HuH-7.5 (cell line): ENCODE results near the gene PDGFD.

ENCODE experiments used
- DNase-seq: peaks from one replicate; pipeline ENCODE4 v3.0.0; 2011; ENCODE audit warnings: low spot score

Gene PDGFD

GRCh38 chr11:104093426-104094280 lies 70.3 kb downstream of the PDGFD start:
- DNase-seq, result no peak

DNA sequence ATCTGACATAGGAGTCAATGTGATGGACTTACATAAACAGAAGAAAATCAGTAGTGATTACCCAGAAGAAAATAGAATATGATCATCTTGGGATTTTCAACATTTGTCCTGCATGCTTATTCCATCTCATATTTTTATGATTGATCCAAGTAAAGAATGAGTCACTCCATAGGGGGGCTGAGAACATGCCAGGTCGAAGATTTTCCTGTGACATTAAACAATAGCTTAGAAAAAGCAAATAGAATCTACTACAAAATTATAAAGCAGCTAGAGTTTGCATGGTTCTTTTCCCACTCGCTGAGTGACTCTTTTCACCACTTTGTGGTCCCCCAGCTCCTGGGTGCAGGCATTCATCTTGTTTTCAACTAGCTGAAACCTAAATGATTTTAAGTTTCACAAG lies 71.2 kb downstream of the PDGFD start:
- DNase-seq, result no peak

GRCh38 chr11:104091281-104092096 lies 72.5 kb downstream of the PDGFD start:
- DNase-seq, result no peak

GRCh38 chr11:104090767-104091166 lies 73.2 kb downstream of the PDGFD start:
- no peak for DNase-seq

- no peak for DNase-seq
These were observed 74.5 kb downstream of the PDGFD start for GRCh38 chr11:104089481-104089880.

DNA sequence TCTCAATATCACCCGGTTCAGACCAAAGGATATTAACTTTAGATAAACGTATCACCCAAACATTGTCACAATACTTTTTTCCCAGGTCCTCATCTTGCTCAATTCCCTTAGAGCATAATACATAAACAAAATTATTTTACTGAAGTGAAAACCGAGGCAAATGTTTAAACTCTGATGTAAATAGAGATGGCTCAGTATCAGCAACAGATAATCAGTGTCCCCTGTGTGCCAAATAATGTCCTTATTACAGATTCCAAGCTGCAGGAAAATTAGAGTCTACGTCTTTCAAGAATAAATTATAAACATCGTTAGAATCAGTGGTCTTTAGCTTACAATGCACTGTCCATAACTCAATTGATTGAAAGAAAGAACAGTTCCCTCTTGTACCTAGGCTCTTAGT lies 77.3 kb downstream of the PDGFD start:
- DNase-seq, result no peak

DNA sequence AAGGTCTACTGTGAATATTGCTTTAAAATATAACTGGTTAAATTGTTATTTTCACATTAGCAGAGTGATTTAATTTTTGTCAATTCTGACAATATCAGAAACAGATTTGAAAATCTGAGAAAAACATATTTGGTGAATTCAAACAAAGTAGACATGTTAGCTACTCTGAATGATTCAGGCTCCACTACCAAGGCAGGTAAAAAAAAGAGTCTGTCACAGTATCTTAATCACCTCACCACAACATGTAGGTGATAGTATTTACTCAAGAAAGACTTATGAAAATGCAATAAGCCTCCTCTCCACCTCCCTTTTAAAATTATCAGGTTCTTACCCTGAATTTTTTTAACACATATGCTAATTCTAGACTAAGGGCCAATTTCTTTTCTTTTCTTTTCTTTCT lies 85.0 kb downstream of the PDGFD start:
- DNase-seq, result no peak

DNA sequence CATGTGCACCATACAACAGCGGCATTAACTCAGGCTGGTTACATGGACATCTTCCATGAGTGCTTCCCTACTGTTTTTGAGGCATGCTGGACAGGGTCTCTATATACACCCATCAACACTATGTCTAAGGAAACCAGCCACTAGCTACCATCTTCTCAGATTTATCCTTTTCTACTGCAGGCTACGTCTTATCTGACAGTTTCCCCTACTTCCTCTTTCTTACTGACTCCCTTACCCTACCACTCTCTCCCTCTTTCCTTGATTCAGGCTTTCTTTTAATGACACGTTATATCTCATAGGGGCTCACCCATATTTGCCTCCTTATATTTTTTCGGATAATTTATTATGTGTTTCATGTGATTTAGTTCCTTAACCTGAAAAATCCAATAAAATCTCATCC lies 85.7 kb downstream of the PDGFD start:
- DNase-seq, result no peak

DNA sequence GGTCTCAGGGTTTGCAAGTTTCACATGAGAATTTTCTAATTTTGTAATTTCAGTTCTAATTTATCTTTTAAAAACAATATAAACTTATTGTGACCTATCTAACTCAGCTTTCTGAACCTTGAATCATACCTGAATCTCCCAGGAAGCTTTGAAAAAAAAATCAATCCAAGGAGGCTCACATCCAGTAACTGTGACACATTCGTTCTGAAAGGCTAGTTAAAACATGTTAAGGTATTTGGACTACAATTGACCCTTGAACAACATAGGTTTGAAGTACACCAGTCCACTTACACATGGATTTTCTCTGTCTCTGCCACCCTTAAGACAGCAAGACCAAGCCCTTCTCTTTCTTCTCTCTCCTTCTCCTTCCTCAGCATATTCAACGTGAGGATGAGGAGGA lies 87.5 kb downstream of the PDGFD start:
- no peak for DNase-seq

GRCh38 chr11:104075706-104076105 lies 88.2 kb downstream of the PDGFD start:
- DNase-seq, result no peak

DNA sequence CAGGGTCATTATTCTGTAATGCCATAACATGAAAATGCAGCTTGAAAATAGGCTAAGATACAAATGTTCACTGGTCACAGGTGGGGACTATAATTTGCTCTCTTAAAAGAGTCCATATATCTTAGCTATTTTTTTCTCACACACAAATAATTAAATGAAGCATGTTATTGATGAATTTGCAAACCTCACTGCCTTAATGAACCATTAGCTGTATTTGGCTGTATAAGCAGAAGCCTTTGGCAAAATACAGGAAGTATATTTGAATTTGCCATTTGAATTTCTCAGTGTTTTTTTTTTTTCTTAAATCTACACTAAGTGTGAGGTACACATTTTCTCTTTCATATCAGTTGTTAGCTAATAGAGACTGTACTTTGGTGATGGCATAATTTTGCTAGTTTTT lies 88.9 kb downstream of the PDGFD start:
- no peak for DNase-seq

- DNase-seq, result no peak
These were observed 89.8 kb downstream of the PDGFD start for GRCh38 chr11:104073950-104074705.

- no peak for DNase-seq
These were observed 96.4 kb downstream of the PDGFD start for GRCh38 chr11:104067534-104067933.

DNA sequence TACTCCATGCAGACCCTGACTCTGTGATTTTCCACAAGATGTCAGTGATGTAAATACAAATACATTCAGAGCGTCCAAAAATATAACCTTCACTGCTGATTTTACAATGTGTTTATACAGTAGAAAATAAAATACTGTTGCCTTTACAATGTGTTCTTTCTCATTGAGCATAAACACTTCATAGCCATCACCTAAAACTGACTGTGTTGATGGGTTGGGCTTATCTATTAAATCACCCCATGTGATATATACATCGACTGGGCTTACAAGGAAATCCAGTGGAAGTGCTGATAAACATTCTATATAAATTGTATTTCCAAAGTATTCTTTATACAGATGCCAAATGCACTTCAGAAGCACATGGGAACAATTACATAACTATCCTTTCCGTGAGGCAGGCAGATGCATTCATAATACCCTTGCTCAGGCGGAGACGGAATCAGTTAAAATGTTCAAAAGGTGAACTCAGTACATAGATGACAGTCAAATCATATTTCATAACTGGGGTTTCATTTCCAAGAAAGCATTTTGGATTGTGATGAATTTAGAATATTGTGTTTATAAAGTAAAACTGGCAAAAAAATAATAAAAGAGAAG lies 99.8 kb downstream of the PDGFD start:
- no peak for DNase-seq

- no peak for DNase-seq
These were observed 102.0 kb downstream of the PDGFD start for GRCh38 chr11:104061853-104062521.

DNA sequence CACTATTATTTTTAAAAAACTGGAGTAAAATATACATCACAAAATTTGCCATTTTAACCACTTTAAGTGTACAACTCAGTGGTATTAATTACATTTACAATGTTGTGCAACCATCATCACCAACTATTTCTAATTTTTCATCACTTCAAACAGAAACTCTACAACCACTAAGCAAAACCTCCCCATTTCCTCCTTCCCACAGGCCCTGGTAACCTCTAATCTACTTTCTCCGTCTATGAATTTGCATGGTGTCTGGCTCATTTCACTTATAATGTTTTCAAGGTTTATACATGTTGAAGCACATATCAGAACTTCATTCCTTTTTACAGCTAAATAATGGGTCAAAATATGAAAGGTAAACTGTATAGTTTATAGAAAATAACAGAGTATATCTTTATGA lies 103.1 kb downstream of the PDGFD start:
- DNase-seq, result no peak

DNA sequence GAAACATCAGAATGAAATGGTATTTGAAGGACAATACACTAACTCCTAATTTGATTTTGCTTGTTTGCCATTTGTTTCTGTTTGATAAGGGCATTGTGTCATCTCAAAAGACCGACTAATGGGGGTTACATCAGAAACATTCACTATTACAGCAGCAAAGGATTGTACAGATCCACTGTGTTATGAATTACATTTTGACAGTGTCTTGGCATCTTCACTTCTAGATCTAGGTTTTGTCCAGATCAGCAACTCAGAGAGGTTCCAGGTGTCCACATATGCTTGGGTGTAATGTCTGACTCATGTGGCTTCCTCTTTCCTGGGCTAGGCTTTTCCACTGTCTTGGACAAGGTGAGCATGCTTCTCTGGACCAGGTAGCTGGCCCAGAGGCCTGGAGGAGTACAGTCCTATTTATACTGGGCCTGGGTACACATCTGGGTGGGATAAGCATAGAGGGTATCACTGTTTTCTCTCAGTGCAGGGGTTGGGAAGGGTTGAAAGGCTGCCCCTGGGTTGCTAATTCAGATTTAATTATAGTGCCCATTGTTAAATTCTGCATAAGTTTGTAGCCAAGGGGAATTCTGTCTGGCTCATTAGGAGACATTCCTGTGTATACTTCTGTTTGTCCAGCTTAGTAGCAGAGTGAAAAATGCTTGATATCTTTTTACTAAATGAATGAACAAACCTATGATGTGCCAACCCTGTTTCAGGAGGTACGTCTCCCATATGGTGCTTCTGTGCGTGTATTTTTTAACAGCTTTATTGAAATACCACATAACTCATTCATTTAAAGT lies 103.7 kb downstream of the PDGFD start:
- DNase-seq, result no peak

DNA sequence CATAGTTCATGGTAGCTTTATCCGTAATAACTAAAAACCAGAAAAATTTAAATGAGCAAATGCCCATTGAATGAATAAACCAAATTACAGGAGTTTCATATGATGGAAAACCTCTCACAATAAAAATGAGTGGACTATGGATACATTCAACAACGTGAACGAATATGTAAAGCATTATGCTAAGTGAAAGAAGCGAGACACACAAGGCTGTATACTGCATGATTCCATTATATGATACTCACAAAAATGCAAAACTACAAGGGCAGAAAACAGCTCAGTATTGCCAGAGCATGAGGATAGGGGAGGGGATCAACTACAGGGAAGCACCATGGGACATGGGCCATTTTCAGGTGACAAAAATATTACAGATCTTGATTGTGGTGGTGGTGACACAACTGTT lies 105.3 kb downstream of the PDGFD start:
- no peak for DNase-seq

- no peak for DNase-seq
These were observed 106.0 kb downstream of the PDGFD start for GRCh38 chr11:104057908-104058307.

- no peak for DNase-seq
These were observed 108.4 kb downstream of the PDGFD start for GRCh38 chr11:104055596-104055995.
